Ovary (tissue), 3 donors: ENCODE data around the gene SAMD1.

Experiments
- CTCF ChIP-seq, 3 donors: fragments of 450-650 bp in 2 of 3; fragments of 200-600 bp in 1 of 3; IDR thresholded peaks; one replicate each; pipeline versions ENCODE4 v1.5.1 to v1.8.0; 2016 to 2022; ENCODE audit warnings: antibody characterized with exemption in 3 of 3, mild to moderate bottlenecking in 1 of 3
- EP300 ChIP-seq: sonication (generic); formaldehyde crosslinking; IDR thresholded peaks from one replicate; pipeline ENCODE4 v1.6.1; 2017; ENCODE audit warnings: antibody characterized with exemption
- POLR2A ChIP-seq: fragments of 450-650 bp; IDR thresholded peaks from one replicate; pipeline ENCODE4 v1.6.1; 2017; ENCODE audit warnings: antibody characterized with exemption, mild to moderate bottlenecking, moderate library complexity
- donor health status: DM: no; HTN: no; CAD: no.

DNA sequence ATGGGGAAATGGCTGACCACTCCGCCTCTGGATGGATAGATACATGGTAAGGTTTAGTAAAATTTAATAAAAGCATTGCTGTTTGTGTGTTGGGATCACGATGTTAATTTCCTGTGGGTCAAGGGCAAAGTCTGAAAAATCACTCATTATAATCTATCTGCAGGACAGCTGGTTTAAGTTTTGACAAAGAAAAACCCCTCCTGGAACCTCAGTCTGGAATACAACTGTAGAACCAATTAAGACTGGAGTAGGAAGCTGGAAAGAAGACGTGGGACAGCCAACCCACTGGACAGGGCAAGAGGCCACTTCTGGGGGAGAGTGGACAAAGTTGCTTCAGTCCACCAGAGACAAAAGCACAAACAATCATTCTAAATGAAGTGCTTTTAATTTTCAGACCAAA, 28.6 kb upstream of the SAMD1 start:
- TF ChIP-seq CTCF (IDR thresholded peaks at IDR 0.05) (no peak), EP300 (no peak), POLR2A (no peak)
